CD4-positive, alpha-beta T cell treated with Interleukin-17A for 4 hours (primary cell): ENCODE results near the gene FBXW10B.
"Not testable (repeated sequence)": the region's sequence is repeated elsewhere in the genome, so short reads cannot be mapped to it uniquely, and the experiment has no call there.

Source experiments
- DNase-seq: peaks from one replicate; pipeline ENCODE4 v3.0.0-alpha.2; 2020; ENCODE audit warnings: mixed read lengths

Gene FBXW10B

GRCh38 chr17:15619331-15620058 lies at the start of gene FBXW10B:
TSS of gene FBXW10B (minus strand) at chr17:15619704. CDS start at chr17:15619512, 192 bp downstream.
- not testable (repeated sequence) for DNase-seq

DNA sequence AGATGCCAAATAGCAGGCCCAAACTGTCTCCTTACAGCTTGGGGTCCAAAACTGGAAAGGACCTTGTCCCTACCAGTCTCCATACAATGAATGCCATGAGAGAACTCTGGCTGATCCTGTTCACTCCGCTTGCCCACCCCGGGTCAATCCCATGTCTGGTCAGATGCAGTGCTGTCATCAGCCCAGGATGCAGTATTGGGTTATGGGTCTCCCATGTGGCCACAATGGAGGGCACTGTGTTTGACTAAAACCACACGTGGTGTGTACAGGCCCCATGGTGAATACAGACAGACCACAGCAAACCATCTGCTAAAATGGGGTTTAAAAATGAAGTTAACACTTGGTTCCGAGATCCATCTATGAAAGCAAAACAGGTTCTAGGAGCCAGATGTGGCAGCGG lies 44.2 kb upstream of the FBXW10B start:
- no peak for DNase-seq

DNA sequence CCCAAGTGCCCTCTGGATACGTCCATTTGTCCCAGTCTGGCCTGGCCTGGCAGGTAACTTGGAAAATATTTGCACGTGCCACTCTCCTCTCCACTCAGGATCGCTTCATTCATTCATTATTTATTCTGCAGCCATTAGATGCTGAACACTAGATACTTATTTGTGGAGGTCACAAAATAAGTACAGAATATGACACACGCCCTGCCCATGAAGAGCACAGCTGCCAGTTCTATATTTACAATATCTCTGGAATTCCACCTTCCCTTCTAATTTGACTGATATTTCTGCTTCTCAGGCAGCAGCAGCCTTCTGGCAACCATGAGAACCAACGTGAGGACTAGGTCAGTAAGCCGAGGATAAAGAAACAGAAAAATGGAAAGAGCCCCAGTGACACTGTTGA lies 43.7 kb upstream of the FBXW10B start:
- DNase-seq: no peak

GRCh38 chr17:15662681-15663080 lies 43.2 kb upstream of the FBXW10B start:
- no peak for DNase-seq

DNA sequence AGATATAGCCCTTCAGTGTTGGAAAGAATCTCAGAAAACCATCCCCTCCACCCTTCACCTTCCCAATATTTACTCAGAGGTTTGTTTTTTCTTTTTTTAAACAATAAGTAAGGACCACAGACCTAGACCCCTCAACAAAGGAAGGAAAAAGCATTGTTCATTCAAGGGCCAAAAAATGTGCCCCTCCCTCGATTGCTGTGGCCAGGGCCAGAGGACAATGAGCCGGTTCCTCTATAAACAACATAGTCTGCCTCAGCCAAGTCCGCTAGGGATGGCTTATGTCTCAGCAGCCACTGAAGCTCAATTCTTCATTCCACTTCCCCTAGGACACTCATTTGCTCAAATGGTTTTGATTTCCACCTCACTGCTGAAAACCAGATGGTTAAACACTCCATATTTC lies 40.6 kb upstream of the FBXW10B start:
- no peak for DNase-seq

DNA sequence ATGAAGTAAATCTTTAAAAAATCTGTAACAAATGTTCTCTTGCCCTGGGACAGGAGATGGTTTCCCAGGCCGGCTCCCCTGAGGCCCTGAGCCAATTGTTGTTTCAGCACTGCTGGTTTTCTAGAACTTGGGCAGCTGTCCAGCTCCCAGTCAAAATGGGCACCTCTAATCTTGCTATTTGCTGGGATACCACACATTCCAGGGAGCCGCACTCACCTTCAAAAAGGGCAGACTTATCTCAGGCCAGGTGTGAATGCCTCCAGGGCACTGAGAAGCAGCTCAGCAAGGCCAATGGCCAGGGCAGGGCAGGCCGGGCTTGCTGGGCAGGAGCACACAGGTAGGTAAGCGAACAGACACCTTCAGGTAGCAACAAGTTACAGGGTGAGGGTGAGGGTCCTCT lies 40.2 kb upstream of the FBXW10B start:
- DNase-seq: no peak

- DNase-seq: no peak
Observed at GRCh38 chr17:15659236-15659635, 39.7 kb upstream of the FBXW10B start.

GRCh38 chr17:15658296-15658695 lies 38.8 kb upstream of the FBXW10B start:
- DNase-seq: no peak

DNA sequence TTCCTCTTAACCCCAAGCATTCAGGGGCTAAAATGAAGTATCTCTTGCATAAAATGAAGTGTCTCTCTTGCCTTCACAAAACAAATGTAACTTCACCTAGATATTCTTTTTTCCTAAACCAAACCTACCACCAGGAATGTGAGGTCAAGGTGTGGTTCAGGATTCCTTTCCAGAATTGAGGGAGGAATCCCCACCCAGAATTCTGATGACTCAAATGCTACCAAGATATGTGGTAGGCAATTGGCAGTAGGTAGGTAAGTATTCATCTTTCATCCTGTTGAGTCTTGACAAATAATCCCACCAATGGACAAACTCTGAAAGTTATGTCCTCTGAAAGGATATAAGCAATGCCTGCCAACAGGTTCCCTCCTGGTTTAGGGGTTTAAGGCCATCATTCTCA lies 38.4 kb upstream of the FBXW10B start:
- no peak for DNase-seq

GRCh38 chr17:15654886-15655561 lies 35.5 kb upstream of the FBXW10B start:
- no peak for DNase-seq

DNA sequence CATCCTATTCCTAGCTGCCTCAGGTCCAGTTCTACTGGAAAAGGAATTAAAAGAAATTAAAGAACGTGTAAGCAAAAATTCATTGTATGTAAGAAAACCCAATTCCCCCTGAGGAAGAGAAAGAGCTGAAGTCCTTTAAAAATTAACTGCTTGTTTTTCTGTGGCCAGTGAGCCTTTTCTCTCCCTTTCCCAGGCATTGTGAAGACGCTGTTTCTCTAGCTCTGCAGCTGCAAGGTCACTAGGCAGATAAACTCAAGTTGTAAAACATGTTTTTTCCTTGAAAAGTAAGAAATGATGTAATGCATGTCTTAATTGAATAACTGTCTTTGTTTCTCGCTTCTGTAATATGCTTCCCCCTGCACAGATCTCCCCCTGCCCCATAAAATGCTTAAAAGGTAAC lies 34.9 kb upstream of the FBXW10B start:
- DNase-seq: not testable (repeated sequence)

DNA sequence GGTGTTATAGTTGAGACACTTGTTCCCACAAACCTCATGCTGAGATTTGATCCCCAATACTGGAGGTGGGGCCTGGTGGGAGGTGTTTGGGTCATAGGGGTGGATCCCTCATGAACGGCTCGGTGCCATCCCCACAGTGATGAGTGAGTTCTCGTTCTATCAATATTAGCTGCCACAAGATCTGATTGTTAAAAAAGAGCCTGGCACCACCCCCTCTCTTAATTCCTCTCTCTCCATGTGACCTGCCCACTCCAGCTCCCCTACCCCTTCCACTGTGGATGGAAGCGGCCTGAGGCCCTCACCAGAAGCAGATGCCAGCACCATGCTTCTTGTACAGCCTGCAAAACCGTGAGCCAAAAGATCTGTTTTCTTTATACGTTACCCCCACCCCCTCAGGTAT lies 33.5 kb upstream of the FBXW10B start:
- DNase-seq: no peak

- peak; percentile 46 for DNase-seq
Observed at GRCh38 chr17:15651583-15652110, 32.1 kb upstream of the FBXW10B start.

GRCh38 chr17:15650741-15651582 lies 31.5 kb upstream of the FBXW10B start:
- DNase-seq: no peak

GRCh38 chr17:15649861-15650421 lies 30.4 kb upstream of the FBXW10B start:
- no peak for DNase-seq

GRCh38 chr17:15648386-15648785 lies 28.9 kb upstream of the FBXW10B start:
- DNase-seq: no peak

GRCh38 chr17:15645942-15646312 lies 26.4 kb upstream of the FBXW10B start:
- not testable (repeated sequence) for DNase-seq

DNA sequence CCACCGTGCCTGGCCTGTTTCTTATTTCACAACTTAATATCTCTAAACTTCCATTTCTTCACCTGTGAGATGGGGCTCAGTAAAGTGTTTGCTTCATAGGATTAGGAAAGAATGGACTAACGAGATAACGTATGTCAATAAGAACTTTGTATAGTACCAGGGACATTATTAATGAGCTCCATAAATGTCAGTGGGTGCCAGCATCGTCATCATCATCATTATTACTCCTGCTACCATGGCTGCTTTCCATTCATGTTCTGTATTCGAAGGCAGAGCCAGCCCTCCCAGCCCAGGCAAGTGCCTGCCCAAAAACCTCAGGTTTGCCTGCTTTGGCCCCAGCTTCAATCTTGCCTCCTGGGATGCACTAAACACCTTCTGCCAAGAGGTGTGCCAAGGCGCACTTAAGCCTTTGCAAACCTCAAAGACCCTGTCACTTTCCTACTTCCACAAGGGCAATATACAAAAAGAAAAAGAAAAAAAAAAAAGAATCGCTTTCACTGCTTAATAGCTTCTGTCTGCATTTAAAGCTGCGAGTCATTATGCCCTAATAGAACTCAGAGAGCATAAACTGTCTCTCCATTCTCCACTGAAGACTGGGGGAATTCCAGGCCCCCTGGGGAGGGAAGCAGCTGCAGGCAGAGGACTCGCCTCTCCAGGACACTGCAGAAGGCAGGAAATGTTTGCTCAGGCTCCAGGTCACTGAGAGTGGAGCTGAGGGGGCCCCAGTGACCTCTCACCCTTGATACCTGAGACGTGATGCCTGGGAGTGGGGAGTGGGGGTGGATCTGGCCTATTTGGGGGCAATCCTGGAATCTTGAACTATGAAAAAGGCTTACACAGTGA lies 25.8 kb upstream of the FBXW10B start:
- DNase-seq: not testable (repeated sequence)

DNA sequence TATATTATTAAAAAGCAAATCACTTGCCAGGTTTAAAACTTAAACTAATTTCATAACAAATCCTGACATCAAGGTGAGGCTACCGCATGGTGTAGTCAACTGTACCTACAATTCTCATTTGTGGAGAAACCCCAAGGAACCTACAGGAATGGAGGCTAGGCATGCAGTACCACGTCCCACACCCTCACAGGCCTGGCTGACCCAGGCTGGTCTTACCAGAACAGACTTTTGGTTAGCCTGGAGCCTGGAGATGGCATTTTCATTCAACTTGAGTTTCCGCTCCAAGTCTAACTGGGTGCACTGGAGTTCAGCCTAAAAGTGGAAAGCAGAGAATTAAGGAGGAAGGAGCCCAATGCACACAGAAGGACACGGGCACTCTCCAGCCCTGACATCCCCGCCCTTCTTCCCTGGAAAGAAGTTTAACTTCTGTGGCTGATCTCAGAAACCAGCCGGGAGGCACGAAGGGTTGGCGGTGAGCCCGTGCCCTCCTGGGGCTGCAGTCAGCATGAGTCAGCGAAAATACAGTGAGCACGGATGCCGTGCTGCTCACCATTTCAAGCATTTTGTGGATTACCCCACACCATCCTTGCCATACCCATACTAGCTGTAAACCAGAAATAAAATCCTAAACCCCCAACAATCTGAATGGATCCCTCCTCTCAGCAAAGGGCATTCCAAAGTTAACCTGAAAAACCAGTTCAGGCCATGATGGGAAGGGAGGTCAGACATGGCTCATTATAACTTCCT lies 23.2 kb upstream of the FBXW10B start:
- not testable (repeated sequence) for DNase-seq

- DNase-seq: not testable (repeated sequence)
Observed at GRCh38 chr17:15642014-15642413, 22.5 kb upstream of the FBXW10B start.

- DNase-seq: not testable (repeated sequence)
Observed at GRCh38 chr17:15630930-15631453, 11.5 kb upstream of the FBXW10B start.
